Peyer's patch (tissue), 4 donors: Measurements from ENCODE around the gene GPBP1. TPM values are rescaled to one million over a fixed set of nuclear protein-coding genes. Genes with fewer than 3 reads are reported as not detected.

Source experiments
- DNase-seq, 3 donors: peaks; one replicate each; pipeline ENCODE4 v3.0.0-alpha.2; 2017 to 2019
- H3K27ac ChIP-seq, 4 donors: fragments of 200-600 bp; sonication (generic); one replicate each; pipeline ENCODE4 v1.5.1; 2016 to 2019
- H3K27me3 ChIP-seq, 2 donors: fragments of 200-600 bp; sonication (generic); one replicate each; pipeline ENCODE4 v1.5.1; 2019
- H3K36me3 ChIP-seq, 3 donors: fragments of 200-600 bp; sonication (generic); one replicate each; pipeline ENCODE4 v1.5.1; 2016 to 2019
- H3K4me1 ChIP-seq, 4 donors: fragments of 200-600 bp; sonication (generic); one replicate each; pipeline ENCODE4 v1.5.1; 2016 to 2019
- H3K4me3 ChIP-seq, 4 donors: fragments of 200-600 bp; sonication (generic); 1 replicate in 3 of 4; 2 replicates in 1 of 4; pipeline ENCODE4 v1.5.1; 2016 to 2019; ENCODE audit warnings: mild to moderate bottlenecking in 1 of 4
- H3K9me3 ChIP-seq, 4 donors: fragments of 200-600 bp; sonication (generic); one replicate each; pipeline ENCODE4 v1.5.1; 2016 to 2019; ENCODE audit warnings: mild to moderate bottlenecking in 1 of 4
- CTCF ChIP-seq, 6 experiments: fragments of 450-650 bp in 4 of 6; fragments of 200-600 bp in 2 of 6; sonication (generic) in 1 of 6; IDR thresholded peaks; one replicate each; pipeline ENCODE4 v1.5.1; 2017 to 2019; ENCODE audit warnings: antibody characterized with exemption in 6 of 6, mild to moderate bottlenecking in 3 of 6, moderate library complexity in 1 of 6
- POLR2A ChIP-seq, 2 donors: fragments of 450-650 bp; IDR thresholded peaks; one replicate each; pipeline ENCODE4 v1.5.1; 2017; ENCODE audit warnings: antibody characterized with exemption in 2 of 2, mild to moderate bottlenecking in 2 of 2, moderate library complexity in 2 of 2
- total RNA-seq, 4 donors: library from RNA; depleted of rRNA; stranded (reverse); fragments of >200 nt; gene quantifications; one replicate each; pipeline ENCODE4 v1.1.0, GENCODE V29; 2016

The GPBP1 gene
- total RNA-seq, 4 donors from 2014 or later: 67.0 to 191 (median 81.7) TPM

- H3K9me3 ChIP-seq: no peaks in the 10 kb centered on the region
- H3K4me3 ChIP-seq: no peak overlapping the region
- no peak overlapping the region for H3K27ac ChIP-seq
- DNase-seq: no peak
- peaks cover 0 to 9% (median 0%) of the 10 kb centered on the region in 3 donors for H3K36me3 ChIP-seq
- no peaks in the 10 kb centered on the region for H3K4me1 ChIP-seq
- no peak for TF ChIP-seq POLR2A (IDR thresholded peaks at IDR 0.05)
- peak; percentile 81 to 98 (median 93) for TF ChIP-seq CTCF (IDR thresholded peaks at IDR 0.05)
- H3K27me3 ChIP-seq: no peaks in the 10 kb centered on the region
Observed at GRCh38 chr5:57221049-57221568, 47.2 kb downstream of the GPBP1 start.

GRCh38 chr5:57225553-57225952, 51.7 kb downstream of the GPBP1 start:
- Histone ChIP-seq H3K4me3 (no peak overlapping the region), H3K27me3 (no peaks in the 10 kb centered on the region), H3K27ac (no peak overlapping the region), H3K36me3 (peaks cover 0 to 6% (median 0%) of the 10 kb centered on the region in 3 donors), H3K9me3 (no peaks in the 10 kb centered on the region), H3K4me1 (no peaks in the 10 kb centered on the region)
- TF ChIP-seq CTCF (IDR thresholded peaks at IDR 0.05) (no peak), POLR2A (IDR thresholded peaks at IDR 0.05) (no peak)
- DNase-seq: no peak

- peaks cover 0 to 36% (median 0%) of the 10 kb centered on the region in 3 donors for H3K36me3 ChIP-seq
Observed at GRCh38 chr5:57229313-57229712, 55.5 kb downstream of the GPBP1 start.

GRCh38 chr5:57231607-57232006, 57.7 kb downstream of the GPBP1 start:
- no peak overlapping the region for H3K4me3 ChIP-seq
- peaks cover 0 to 42% (median 0%) of the 10 kb centered on the region in 3 donors for H3K36me3 ChIP-seq
- no peaks in the 10 kb centered on the region for H3K27me3 ChIP-seq
- no peak overlapping the region for H3K27ac ChIP-seq
- H3K4me1 ChIP-seq: peaks cover 0 to 5% (median 0%) of the 10 kb centered on the region in 4 donors
- no peak for DNase-seq
- TF ChIP-seq CTCF (IDR thresholded peaks at IDR 0.05) (no peak), POLR2A (IDR thresholded peaks at IDR 0.05) (no peak)
- H3K9me3 ChIP-seq: no peaks in the 10 kb centered on the region

More at GRCh38 chr5:57229313-57229712, 55.5 kb downstream of the GPBP1 start:
- Histone ChIP-seq H3K27ac (no peak overlapping the region), H3K4me3 (no peak overlapping the region), H3K4me1 (peaks cover 0 to 5% (median 0%) of the 10 kb centered on the region in 4 donors), H3K27me3 (no peaks in the 10 kb centered on the region), H3K9me3 (no peaks in the 10 kb centered on the region)
- DNase-seq: no peak
- no peak for TF ChIP-seq POLR2A (IDR thresholded peaks at IDR 0.05)
- no peak for TF ChIP-seq CTCF (IDR thresholded peaks at IDR 0.05)

- Histone ChIP-seq H3K36me3 (peaks cover 0 to 45% (median 0%) of the 10 kb centered on the region in 3 donors), H3K9me3 (no peaks in the 10 kb centered on the region), H3K27me3 (no peaks in the 10 kb centered on the region), H3K4me3 (no peak overlapping the region), H3K27ac (no peak overlapping the region), H3K4me1 (peaks cover 0 to 5% (median 0%) of the 10 kb centered on the region in 4 donors)
- TF ChIP-seq CTCF (IDR thresholded peaks at IDR 0.05) (no peak), POLR2A (IDR thresholded peaks at IDR 0.05) (no peak)
- DNase-seq: no peak
Observed at GRCh38 chr5:57232293-57233033, 58.6 kb downstream of the GPBP1 start.
